GM03348 (cell line): ENCODE measurements around the gene EMCN.
"Not testable (repeated sequence)": the region's sequence is repeated elsewhere in the genome, so short reads cannot be mapped to it uniquely, and the experiment has no call there.

Experiments
- DNase-seq: peaks from one replicate; pipeline ENCODE4 v3.0.0; 2012; ENCODE audit warnings: low spot score

EMCN gene, protein sequence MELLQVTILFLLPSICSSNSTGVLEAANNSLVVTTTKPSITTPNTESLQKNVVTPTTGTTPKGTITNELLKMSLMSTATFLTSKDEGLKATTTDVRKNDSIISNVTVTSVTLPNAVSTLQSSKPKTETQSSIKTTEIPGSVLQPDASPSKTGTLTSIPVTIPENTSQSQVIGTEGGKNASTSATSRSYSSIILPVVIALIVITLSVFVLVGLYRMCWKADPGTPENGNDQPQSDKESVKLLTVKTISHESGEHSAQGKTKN

DNA sequence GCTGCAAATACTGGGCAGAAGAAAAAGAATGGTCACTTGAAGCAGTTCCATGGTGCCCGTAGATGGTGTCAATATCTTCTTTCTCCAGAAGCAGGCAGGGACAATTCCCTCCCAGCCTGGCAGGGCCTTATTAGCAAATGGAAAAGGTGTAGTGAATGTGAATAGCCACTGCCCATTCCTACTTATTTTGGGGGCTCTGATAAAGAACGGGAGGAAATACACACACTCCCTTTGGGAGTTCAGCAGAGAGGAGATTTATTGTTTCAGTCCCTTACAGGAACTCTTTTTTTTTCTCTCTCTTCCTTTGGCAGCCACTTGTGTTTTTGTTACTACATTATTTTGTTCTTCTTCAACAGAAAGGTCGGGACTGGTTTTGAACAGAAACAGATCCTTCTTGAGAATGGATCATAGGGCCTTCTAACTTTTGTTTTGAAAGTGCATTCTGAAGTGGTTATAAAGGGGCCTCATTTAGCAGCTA lies at the start of gene EMCN:
TSS of gene EMCN (minus strand) at position 159 of the 478 bp plus-strand sequence. CDS start at position 51, 108 bp downstream.
- no peak for DNase-seq

DNA sequence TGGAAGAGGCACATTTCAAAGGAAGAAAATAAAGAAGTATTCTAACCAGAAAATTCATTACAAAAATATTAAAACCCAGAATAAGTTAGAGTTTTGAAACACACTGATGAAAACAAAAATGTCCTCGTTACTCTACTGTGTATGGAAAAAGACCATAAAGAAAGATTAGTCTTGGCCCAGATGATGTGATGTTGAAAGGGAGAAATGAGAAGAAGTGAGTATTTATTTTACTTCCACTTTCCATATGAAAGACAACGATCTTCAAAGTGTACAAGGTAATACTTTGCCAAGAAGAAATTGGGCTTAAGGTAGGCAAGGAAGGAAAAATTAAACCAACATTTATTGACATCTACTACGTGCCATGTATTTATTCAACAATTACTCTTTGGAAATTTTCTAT lies 48.6 kb upstream of the EMCN start:
- DNase-seq, result no peak

DNA sequence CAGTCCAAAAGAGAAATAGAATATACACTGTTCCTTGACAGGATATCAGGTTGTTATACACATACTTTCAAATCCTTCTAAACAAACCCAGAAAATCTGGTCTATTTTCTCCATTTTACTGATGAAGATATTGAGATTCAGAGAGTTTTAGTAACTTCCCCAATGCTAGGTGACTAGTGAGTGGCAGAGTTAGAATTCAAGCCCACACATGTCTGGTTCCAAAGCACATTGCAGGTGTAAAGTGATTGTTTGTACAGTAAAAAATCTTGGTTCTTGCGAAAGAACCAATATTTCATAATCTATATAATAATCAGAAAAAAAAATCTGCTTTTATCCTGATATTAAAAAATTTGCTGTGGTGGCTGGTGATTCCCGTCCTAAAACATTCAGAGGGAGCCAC lies 39.5 kb upstream of the EMCN start:
- DNase-seq, result no peak

DNA sequence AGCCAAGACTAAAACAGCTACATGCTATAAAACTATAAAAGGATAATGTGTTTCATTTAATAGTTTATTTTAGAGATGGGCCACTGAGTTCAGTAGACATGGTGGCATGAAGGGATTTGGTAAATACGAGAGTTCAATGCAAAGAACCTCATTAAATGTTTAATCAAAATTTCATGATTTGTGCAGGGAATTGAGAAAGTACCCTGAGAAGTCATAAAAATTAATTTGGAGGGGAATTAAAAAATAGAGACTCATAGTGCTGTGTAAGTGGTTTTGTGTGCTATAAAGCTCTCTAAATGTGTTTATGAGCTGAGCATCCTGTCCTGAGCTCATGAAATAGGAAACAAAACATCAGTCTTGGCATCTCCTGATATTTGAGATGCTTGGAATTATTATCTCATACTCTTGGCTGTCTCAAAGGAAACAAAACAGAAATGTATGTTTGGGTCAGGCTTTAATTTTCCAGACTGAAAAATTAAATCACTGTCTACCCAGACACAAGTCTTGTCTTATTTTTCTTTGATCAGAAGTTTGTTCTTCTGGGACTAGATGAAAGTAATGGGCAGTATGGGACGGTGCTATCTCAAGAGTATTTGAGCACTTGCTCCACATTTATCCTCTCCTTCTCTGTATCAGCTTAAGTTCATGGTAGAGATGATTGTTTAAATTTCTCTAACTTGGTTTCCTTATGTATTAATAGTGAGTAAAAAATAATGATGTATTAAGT lies 38.0 kb upstream of the EMCN start:
- peak; percentile 7 for DNase-seq

DNA sequence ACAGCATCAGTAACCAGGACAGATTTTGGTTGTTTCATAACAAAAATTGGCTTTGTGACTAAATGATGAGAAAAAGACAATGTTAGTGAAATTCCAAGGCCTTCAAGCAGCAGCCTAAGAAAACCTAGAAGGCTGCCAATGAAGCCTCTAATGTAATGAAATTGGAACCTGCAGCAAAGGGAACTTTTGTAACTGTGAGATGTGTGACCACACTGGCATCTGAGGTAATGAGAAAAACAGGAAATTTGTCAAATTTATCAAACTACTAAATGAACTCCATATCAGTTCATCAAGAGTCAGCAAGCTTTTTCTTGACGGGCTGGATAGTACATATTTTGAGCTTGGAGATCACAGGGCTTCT lies 30.4 kb upstream of the EMCN start:
- DNase-seq, result peak; percentile 4

DNA sequence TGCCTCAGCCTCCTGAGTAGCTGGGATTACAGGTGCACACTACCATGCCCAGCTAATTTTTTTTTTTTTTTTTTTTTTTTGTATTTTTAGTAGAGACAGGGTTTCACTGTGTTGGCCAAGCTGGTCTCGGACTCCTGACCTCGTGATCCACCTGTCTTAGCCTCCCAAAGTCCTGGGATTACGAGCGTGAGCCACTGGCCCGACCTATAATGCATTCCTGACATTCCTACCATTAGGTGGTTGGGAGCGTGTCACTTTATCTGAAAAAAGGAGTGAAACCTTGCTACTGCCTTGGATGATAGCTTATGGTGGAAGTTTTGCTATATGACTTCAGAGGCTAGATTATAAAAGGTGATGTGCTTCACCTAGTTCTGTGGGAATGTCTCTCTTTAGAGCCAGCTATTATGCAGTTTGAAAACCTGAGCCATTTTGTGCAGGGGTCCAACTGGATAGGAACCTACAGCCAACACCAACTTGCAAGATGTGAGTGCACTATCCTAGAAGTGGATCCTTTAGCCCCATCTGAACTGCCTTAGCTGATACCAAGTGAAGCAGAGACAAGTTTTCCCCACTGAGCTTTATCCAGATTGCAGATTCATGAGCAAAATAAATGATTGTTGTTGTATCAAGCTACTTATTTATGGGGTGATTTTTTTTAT lies 29.8 kb upstream of the EMCN start:
- DNase-seq, result no peak

DNA sequence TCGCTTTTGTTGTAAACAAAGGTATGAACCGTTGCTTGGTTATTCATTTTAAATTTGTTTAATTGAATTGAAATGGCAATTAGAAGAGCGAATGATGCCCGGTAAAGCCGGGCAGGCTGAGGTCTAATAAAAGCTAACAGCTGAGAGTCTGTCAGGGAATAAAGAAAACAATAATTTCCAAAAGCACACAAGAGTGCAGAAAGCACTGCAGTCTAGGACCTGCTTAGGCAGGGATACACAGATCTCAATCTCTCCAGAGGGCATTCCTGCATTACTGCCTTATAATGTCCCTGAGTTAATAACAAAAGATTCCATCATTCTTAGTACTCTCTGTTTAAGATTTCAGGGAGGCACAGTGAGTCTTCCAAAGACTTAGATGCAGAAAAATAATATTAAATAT lies 27.6 kb upstream of the EMCN start:
- DNase-seq, result no peak

DNA sequence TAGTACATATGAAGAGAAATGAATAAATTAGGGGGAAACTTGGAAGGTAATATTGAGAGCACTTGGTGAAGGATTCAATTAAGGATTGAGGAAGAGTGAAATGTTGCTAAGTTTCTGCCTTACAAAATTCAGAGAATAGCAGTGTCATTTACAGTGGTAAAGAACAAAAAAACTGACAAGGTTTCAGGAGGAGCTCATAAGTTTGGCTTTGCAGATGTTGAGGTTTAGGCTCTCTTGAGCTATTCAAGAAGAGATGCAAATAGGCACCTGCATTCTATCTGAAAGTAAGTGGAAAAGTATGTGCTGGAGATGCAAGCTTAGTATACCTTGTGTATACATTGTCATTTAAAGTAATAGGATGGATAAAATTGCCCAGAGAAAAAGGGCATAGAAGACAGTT lies 22.3 kb upstream of the EMCN start:
- no peak for DNase-seq

DNA sequence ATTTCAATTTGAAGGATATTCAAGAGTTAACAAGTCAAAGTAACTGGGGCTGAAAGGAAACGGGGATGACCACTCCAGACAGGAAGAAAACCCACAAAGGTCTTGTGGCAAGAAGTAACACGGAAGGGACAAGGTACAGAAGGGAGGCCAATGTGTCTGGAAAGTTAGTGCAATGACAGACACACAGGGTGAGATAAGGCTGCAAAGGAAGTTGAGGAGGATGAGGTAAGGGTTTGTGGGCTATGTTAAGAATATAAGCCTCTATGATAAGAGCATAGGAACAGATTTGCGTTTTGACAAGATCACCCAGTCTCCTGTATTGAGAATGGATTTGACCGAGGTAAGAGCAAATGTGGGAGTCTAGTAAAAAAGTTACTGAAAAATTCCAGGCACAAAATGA lies 21.9 kb upstream of the EMCN start:
- DNase-seq, result no peak

DNA sequence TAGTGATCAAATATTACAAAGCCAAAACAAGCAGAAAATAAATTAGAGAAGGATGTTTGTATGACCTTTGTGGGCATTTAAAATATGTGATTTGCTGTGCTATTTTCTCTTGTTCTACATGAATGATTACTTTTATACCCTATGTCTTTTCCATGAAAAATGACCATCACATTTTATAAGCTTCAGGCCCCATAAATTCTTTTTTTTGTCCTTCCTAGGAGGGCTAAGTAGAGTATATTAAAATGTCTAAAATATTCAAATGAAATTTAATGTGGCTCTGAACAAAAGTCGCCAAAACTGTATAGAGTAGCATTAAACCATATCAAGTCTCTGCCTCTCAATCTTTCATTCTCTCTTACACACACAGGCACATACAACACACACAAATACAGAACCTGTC lies 15.9 kb upstream of the EMCN start:
- no peak for DNase-seq

DNA sequence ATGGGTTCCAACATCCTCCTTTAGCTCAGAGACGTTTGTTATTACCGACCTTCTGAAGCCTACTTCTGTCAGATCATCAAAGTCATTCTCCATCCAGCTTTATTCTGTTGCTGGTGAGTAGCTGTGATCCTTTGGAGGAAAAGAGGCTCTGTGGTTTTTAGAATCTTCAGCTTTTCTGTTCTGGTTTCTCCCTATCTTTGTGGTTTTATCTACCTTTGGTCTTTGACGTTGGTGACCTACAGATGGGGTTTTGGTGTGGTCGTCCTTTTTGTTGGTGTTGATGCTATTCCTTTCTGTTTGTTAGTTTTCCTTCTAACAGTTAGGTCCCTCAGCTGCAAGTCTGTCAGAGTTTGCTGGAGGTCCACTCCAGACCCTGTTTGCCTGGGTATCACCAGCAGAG lies 12.3 kb upstream of the EMCN start:
- not testable (repeated sequence) for DNase-seq

DNA sequence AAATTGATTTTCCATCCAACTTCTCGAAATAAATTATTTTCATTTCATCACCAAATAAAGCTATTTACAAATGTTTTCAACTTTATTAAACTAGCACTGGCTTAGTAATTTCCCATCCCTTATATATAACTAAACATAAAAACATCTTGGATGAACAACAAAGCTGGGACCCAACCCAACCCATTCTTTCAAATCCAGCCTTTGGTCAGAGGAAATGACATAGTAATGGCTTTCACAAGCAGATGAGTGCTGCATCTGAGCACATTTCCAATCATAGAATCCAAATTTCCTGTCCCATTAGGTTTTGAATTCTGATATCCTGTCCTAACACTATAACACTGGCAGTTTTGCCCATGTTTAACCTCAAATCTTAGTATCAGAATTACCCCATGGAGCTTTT lies 7.9 kb upstream of the EMCN start:
- DNase-seq, result no peak

DNA sequence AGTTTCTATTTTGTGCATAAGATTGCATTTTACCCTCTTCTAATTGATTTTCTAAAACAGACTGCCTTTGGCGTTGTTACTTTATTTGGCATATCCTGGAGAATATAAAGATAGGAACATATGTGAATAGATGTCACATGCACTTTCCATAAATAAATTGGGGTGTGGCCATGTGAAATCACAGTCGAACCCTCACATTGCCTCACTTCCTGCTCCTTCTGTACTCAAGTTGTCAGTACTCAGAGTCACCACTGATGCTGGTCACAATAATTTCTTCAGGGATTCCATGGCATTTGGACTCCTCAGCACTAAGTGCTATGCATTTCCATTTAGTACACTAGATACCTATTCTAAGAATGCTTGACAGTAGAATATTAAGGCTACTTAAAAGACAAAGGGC lies 1.4 kb upstream of the EMCN start:
- DNase-seq, result no peak

DNA sequence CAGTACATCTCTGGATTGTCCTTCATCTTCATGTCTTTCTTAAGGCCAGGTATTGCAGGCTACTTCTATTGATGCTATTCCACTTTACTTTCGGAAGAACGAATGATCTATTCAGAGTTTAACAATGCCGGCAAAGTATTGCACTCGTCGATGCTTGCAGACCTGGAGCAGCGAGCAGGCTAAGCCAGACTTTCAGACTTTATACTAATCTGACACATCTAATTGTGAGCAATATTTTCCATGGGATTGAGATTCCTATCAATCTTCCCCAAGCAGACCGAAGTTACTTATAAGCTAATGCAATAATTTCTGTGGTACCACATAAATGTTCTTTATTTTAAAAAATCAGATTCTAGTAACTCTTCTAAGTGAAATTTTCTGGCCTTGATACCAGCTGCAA lies 1.6 kb downstream of the EMCN start:
- no peak for DNase-seq

DNA sequence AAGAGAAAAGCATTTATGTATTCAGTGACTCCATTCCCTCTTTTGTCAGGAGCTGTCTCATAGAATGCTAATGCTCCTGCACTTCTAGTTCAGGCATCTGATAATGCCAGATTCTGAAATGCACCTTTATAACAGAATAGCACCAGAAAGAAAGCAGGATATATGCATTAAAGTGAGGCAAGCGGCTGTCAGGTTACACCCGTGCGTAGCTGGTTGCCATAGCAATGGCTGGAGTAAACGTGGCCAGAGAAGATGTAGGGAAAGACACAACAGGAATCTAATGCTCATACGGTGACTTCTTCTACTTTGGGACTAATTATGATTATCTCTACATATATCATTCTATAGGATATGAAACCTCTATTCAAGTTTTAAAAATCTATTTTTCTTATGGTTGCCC lies 5.9 kb downstream of the EMCN start:
- DNase-seq, result no peak

DNA sequence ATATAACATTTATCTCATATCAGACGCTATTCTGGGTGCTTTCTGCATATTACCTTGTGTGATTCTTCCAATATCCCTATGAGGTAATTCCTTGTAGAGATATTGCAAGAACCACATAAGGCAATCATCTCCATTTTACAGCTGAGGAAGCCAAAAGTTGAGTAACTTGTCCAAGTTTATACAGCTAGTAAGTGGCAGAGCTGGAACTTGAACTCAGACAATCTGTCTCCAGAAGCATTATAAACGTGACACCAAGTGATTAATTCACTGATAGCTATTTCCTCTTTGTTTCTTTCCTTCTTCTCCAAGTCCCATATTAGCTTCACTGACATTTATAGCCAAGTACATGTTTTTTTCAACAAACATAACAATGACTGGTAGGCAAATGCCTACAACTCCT lies 7.3 kb downstream of the EMCN start:
- peak; percentile 15 for DNase-seq

DNA sequence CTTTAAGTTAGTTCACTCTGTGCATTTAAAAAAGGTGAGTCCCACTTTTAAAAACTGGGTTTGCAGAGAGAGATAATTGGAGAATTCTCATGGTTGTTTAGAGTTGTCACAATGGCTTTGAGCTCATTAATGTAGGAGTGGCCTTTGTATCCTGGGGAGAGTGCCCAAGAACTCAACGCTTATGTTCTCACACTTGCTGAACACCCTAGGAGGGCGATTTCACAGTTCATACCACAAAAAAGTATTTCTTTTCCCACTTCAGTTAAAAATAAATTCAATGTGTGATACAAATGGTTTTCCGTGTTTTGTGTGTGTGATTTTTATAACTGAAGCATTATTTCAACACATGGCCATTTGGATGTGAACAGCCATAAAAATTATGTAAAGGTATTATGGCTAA lies 8.4 kb downstream of the EMCN start:
- DNase-seq, result no peak

DNA sequence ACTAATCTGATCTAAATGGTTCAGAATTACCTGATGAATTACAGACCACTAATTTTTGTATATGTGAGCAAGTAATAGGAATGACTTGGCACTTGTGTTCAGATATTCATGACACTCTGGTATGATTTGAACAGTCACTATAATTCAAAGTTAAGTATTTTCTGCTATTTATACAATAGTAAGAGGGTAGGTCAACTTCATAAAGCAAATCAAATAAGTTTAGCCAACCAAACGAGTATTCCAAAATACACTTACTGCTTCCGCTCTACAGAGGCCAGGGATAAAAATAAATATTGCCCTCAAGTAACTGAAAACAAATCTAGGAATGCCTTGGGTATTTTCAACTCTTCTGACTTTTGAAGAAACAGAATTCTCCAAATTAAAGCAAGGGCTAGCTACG lies 9.1 kb downstream of the EMCN start:
- DNase-seq, result no peak

DNA sequence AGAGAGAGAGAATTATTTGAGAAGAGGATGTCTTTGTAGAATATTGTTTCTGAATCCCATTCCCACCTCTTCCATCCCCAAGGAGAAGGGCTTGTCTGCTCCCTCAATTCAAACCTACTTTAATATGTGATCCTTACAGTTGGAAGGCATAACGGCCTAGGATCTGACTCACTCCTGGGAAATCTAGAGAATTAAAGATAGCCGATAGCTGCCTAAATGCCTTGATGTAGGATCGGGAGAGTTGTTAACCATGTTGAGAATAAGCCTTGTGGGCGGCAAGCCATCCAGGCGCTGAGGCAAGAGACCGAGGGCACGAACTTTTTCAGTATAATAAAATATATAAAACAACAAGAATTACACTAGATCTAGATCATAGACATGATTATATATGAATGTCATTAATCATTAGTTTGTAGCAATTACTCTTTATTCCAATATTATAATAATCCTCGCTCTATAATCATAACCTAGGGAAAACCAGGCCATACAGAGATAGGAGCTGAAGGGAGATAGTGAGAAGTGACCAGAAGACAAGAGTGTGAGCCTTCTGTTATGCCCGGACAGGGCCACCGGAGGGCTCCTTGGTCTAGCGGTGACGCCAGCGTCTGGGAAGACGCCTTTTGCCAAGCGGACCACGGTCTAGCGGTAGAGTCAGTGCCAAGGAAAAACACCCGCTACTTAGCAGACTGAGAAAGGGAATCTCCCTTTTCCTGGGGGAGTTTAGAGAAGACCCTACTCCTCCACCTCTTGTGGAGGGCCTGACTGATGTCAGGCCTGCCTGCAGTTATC lies 13.5 kb downstream of the EMCN start:
- DNase-seq, result no peak

DNA sequence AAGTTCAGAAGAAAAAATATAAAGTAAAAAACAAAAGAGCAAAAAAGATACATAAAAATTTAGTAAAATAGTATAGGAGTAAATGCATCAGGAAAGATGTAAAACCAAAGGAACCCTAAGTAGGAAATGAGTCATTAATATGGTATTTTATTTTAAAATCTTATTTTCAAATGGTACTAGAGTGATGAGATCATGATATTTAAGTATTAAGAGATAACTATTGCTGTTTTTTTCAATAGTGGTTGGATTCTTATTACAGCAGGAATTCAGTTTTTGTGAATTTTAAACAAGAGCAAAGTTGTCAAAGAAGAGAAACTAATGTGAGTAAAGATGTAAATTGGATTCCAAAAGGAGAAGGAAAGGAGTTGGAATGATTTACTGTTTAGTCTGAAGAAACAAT lies 20.0 kb downstream of the EMCN start:
- DNase-seq, result peak; percentile 14

DNA sequence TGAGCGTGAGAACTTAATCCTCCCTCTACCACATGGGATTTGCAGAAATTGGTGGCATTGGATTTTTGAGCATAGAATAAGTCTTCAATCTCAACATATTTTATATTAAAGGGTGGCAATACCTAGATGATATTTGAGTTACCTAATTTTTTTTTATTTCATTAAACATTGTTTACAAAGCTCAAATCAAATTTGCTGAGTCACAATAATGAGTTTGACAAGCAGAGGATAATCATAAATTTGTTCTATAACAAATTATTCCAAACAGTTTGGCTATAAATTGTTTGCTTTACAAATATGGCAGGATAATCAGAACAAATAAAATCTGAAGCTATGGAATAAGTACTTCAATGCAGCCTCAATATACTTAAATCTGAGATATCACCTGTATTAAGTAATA lies 22.7 kb downstream of the EMCN start:
- no peak for DNase-seq

DNA sequence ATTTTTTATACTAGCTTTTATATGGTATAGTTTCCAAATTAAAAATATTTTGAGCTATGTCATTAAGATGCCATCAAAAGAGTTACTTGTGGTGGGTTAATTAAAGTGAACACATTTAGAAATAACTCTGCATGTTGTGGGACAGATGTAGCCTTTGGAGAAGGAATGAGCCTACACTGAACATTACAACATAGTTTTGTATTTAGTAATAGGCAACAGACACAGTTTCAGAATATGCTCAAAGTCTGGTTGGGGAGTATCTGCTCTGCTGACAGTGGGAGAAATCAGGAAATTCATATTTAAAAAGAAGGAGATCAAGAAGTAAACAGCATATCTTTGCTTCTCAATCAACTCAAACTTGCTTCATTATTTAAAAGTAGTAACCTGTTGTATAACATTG lies 23.7 kb downstream of the EMCN start:
- DNase-seq, result peak; percentile 56

DNA sequence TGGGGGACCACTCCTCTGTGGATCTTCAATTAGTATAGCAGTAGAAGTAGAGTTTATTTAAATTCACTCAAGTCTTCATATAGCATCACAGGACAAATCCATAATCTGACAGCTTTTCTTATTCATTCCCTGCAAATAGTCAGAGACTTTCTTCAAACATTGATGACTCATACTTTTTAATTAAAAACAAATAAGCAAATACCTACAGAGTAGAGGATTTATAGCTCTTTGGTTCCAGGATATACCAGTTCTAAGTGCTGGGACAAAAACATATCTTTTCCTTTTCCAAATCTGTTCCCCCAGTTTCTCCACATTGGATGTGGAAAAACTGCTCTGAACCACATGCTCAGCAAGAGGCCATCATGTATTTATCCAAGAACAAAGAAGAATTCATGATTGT lies 24.1 kb downstream of the EMCN start:
- peak; percentile 11 for DNase-seq
